K562 (cell line): ENCODE results near the gene CAMK1D. TPM values are rescaled to one million over a fixed set of nuclear protein-coding genes. Genes with fewer than 3 reads are reported as not detected.

ENCODE experiments used
- ATAC-seq: fragments of 200-7000 bp; cut with Tn5 transposase; 3 replicates; pipeline ENCODE4 v1.9.1; 2020; ENCODE audit warnings: moderate library complexity
- BruUV-seq: library from RNA; stranded (reverse); fragments of 400-500 nt; replicated peaks from 2 replicates; lab custom pipeline; 2021; lab: Mats Ljungman, UMichigan
- CTCF ChIA-PET: fragments of 300-600 bp; formaldehyde crosslinking; extraction: SDS; loops from one replicate; lab custom pipeline; 2021; ENCODE audit warnings: low intra/inter-chr PET ratio; lab: Yijun Ruan, JAX
- POLR2A ChIA-PET: fragments of 300-600, 350-650 bp; sonication (Branson Sonifier 250); formaldehyde crosslinking; extraction: SDS; loops from one replicate; lab custom pipeline; 2021; ENCODE audit warnings: antibody characterized with exemption, inconsistent platforms; lab: Yijun Ruan, JAX
- DNase-seq, 4 experiments: peaks; one replicate each; pipeline versions ENCODE4 v3.0.0 to v3.0.0-alpha.2; 2011 to 2018; ENCODE audit warnings: low spot score in 3 of 4, mixed read lengths in 3 of 4; ENCODE audit errors: extremely low read depth in 1 of 4
- FAIRE-seq: peaks from 2 replicates; lab custom pipeline; 2011; peaks lifted over from hg19 to GRCh38; lab: Jason Lieb, UNC
- H2AFZ ChIP-seq: 2 replicates; pipeline ENCODE4 v1.6.0; 2011; ENCODE audit warnings: low read depth, low read length, control low read depth, inconsistent platforms
- H3K27ac ChIP-seq: fragments of 200-600 bp; 3 replicates; pipeline ENCODE4 v1.8.0; 2011; ENCODE audit warnings: low read depth, mild to moderate bottlenecking, control low read depth, inconsistent platforms, low read length, moderate library complexity, mixed read lengths; ENCODE audit errors: extremely low read depth
- H3K27me3 ChIP-seq, 2 experiments: fragments of 300-600 bp in 1 of 2; 2 replicates in 1 of 2; 3 replicates in 1 of 2; pipeline versions ENCODE4 v1.6.0 to v1.8.0; 2011; ENCODE audit warnings: inconsistent platforms in 2 of 2, low read length in 2 of 2, mild to moderate bottlenecking in 1 of 2, mixed read lengths in 1 of 2, moderate library complexity in 1 of 2; ENCODE audit not compliant: control insufficient read depth in 2 of 2, insufficient read depth in 2 of 2
- H3K36me3 ChIP-seq: fragments of 300-600 bp; 3 replicates; pipeline ENCODE4 v1.8.0; 2011; ENCODE audit warnings: mild to moderate bottlenecking, low read length, inconsistent platforms; ENCODE audit not compliant: control insufficient read depth, insufficient read depth
- H3K4me1 ChIP-seq, 2 experiments: fragments of 200-600 bp in 1 of 2; replicated peaks in 1 of 2; 2 replicates in 1 of 2; 3 replicates in 1 of 2; pipeline versions ENCODE4 v1.5.1 to v1.8.0; 2011; ENCODE audit warnings: inconsistent platforms in 2 of 2, low read length in 2 of 2, mild to moderate bottlenecking in 1 of 2, mixed read lengths in 1 of 2, moderate library complexity in 1 of 2; ENCODE audit not compliant: control insufficient read depth in 2 of 2, insufficient read depth in 2 of 2
- H3K4me2 ChIP-seq: 2 replicates; pipeline ENCODE4 v1.6.1; 2011; ENCODE audit warnings: low read length, control low read depth, inconsistent platforms, mixed read lengths; ENCODE audit not compliant: insufficient read depth
- H3K4me3 ChIP-seq: fragments of 200-600 bp; sonication (generic), shearing (Covaris generic); 2 replicates; pipeline ENCODE4 v1.5.1; 2016; ENCODE audit warnings: control low read depth, inconsistent platforms
- H3K79me2 ChIP-seq: fragments of 200-600 bp; 3 replicates; pipeline ENCODE4 v1.8.0; 2011; ENCODE audit warnings: low read length, inconsistent platforms; ENCODE audit not compliant: control insufficient read depth, insufficient read depth
- H3K9ac ChIP-seq, 2 experiments: 2 replicates each; pipeline versions ENCODE4 v1.6.0 to v1.6.1; 2011; ENCODE audit warnings: low read depth in 2 of 2, low read length in 2 of 2, control low read depth in 1 of 2, inconsistent platforms in 1 of 2, mild to moderate bottlenecking in 1 of 2, mixed read lengths in 1 of 2; ENCODE audit not compliant: insufficient read depth in 1 of 2
- H3K9me1 ChIP-seq: one replicate; pipeline ENCODE4 v1.6.0; 2011; ENCODE audit warnings: inconsistent platforms, mild to moderate bottlenecking, low read length, moderate library complexity; ENCODE audit not compliant: control insufficient read depth, insufficient read depth
- H3K9me3 ChIP-seq: replicated peaks from 2 replicates; pipeline ENCODE4 v1.5.1; 2011; ENCODE audit warnings: low read depth, low read length, inconsistent platforms; ENCODE audit not compliant: control insufficient read depth, insufficient read depth
- H4K20me1 ChIP-seq: replicated peaks from 2 replicates; pipeline ENCODE4 v1.6.1; 2011; ENCODE audit warnings: low read length, inconsistent platforms, mixed read lengths; ENCODE audit not compliant: control insufficient read depth, insufficient read depth
- CBX5 ChIP-seq: IDR thresholded peaks from 2 replicates; pipeline ENCODE4 v1.6.1; 2014; ENCODE audit warnings: low read depth, borderline replicate concordance
- CEBPB ChIP-seq: fragments of 450-650 bp; IDR thresholded peaks from 2 replicates; pipeline ENCODE4 v1.6.1; 2016; ENCODE audit warnings: missing genetic modification characterization, missing compliant biosample characterization
- CREB1 ChIP-seq, 2 experiments: sonication (generic) in 1 of 2; formaldehyde crosslinking in 1 of 2; IDR thresholded peaks; 2 replicates each; pipeline versions ENCODE4 v1.6.1 to v1.8.0; 2012 to 2022; ENCODE audit warnings: inconsistent platforms in 1 of 2, mild to moderate bottlenecking in 1 of 2, missing genetic modification reagents in 1 of 2, moderate library complexity in 1 of 2
- EWSR1 ChIP-seq: fragments of 450-650 bp; IDR thresholded peaks from 2 replicates; pipeline ENCODE4 v1.6.1; 2018; ENCODE audit warnings: borderline replicate concordance, mild to moderate bottlenecking, low read depth, moderate library complexity; ENCODE audit not compliant: partially characterized antibody
- MCM2 ChIP-seq: fragments of 450-650 bp; IDR thresholded peaks from 2 replicates; pipeline ENCODE4 v1.6.1; 2017; ENCODE audit warnings: low read depth, mild to moderate bottlenecking
- MCM7 ChIP-seq, 2 experiments: fragments of 450-650 bp; IDR thresholded peaks; 2 replicates each; pipeline ENCODE4 v1.6.1; 2016 to 2018
- MYC ChIP-seq, 2 experiments: fragments of 250-450 bp in 1 of 2; sonication (Bioruptor Pico) in 1 of 2; IDR thresholded peaks; 2 replicates each; pipeline versions ENCODE4 v1.5.1 to v1.6.1; 2012 to 2021; ENCODE audit warnings: low read depth in 2 of 2, borderline replicate concordance in 1 of 2, improper control_type of control experiment in 1 of 2, low read length in 1 of 2, mild to moderate bottlenecking in 1 of 2, moderate library complexity in 1 of 2
- RCOR1 ChIP-seq, 2 experiments: IDR thresholded peaks; 2 replicates each; pipeline ENCODE4 v1.6.1; 2012; ENCODE audit warnings: low read depth in 2 of 2, low read length in 2 of 2, borderline replicate concordance in 1 of 2, improper control_type of control experiment in 1 of 2
- ZEB2 ChIP-seq: fragments of 450-650 bp; IDR thresholded peaks from 2 replicates; pipeline ENCODE4 v1.6.1; 2016
- WGBS: fragments of 100-300 bp; shearing (Covaris generic); methylation state at CpG from one replicate; pipeline ENCODE4 v1.1.6; 2016; ENCODE audit warnings: low coverage, mixed read lengths; ENCODE audit not compliant: insufficient coverage; ENCODE audit errors: missing lambda C conversion rate; 5-methylcytosine and 5-hydroxymethylcytosine counted together
- in situ Hi-C: fragments of 300-500 bp; cut with MboI; formaldehyde crosslinking; loops from 4 replicates; pipeline ENCODE4 v1.15.0; 2018; ENCODE audit warnings: inconsistent platforms, mixed read lengths
- intact Hi-C: fragments of 100-400 bp; cut with micrococcal nuclease; formaldehyde crosslinking; loops from 2 replicates; pipeline ENCODE4 v1.14.2; 2022
- polyA plus RNA-seq, 8 experiments: library from polyadenylated mRNA; depleted of rRNA in 4 of 8; stranded (reverse) in 5 of 8; unstranded in 3 of 8; fragments of >200 nt; fragmentation: Nextera tagmentation in 2 of 8; fragmentation: Illumina TruSeq in 1 of 8; extraction: Ambion mirVana in 2 of 8; extraction: Trizol in 1 of 8; gene quantifications; 2 replicates each; pipeline versions ENCODE4 v1.2.1 to v1.2.3, GENCODE V29; 2011 to 2014; ENCODE audit warnings: inconsistent platforms in 1 of 8, missing spikeins in 1 of 8
- total RNA-seq, 7 experiments: library from RNA; depleted of rRNA in 6 of 7; stranded (reverse); fragments of >200 nt in 6 of 7; fragmentation: Illumina TruSeq in 2 of 7; extraction: Trizol in 2 of 7; gene quantifications; 2 replicates each; pipeline versions ENCODE4 v1.2.1 to v1.2.3, GENCODE V29; 2011 to 2021; ENCODE audit warnings: low replicate concordance in 1 of 7
- TF ChIP-seq, protein P1 (sequence below): sonication (generic); formaldehyde crosslinking; IDR thresholded peaks from 2 replicates; pipeline ENCODE4 v1.8.1; 2023; ENCODE audit warnings: mild to moderate bottlenecking, missing genetic modification reagents, moderate library complexity
- TF ChIP-seq, protein P2 (sequence below): fragments of 450-650 bp; IDR thresholded peaks from 2 replicates; pipeline ENCODE4 v1.6.1; 2018; ENCODE audit not compliant: partially characterized antibody
- TF ChIP-seq, protein P3 (sequence below): fragments of 250-450 bp; sonication (Bioruptor Pico); IDR thresholded peaks from 2 replicates; pipeline ENCODE4 v1.8.0; 2022; ENCODE audit warnings: moderate library complexity, mild to moderate bottlenecking, inconsistent platforms
- TF ChIP-seq, protein P4 (sequence below): fragments of 450-650 bp; IDR thresholded peaks from 2 replicates; pipeline ENCODE4 v1.6.1; 2016; ENCODE audit warnings: antibody characterized with exemption

CAMK1D gene
- total and polyA plus RNA-seq, 9 of the 15 experiments (the other 6 are each of a cell fraction or from before 2014, with no cell fraction given), result 0.12 to 0.24 (median 0.20) TPM; not detected in 5

DNA sequence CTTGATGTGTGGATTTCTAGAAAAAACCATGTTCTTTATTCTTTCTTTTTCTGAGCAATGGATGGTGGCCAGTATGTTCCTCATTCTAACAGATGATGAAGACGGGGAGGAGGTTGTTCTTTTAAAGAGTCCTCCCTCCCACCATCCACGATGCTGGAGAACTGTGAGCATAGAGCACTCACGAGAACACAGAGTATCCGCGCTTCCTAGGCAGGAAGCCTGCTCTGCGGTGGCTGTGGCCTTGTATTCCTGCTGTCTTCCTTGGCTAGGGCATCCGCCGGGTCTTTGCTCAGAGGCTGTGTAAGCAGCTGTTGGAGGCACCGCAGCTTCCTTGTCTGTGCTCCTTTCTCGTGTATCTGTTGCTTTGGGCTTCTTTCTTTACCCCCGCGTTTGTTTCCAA is 437.9 kb downstream of the CAMK1D start:
- Histone ChIP-seq H3K9ac (no peak overlapping the region), H3K9me3 (no peaks in the 10 kb centered on the region), H3K27ac (no peak overlapping the region), H3K4me2 (no peak overlapping the region), H2AFZ (no peak overlapping the region), H3K36me3 (no peaks in the 10 kb centered on the region), H3K4me3 (no peak overlapping the region), H3K4me1 (no peaks in the 10 kb centered on the region), H4K20me1 (no peaks in the 10 kb centered on the region), H3K9me1 (no peaks in the 10 kb centered on the region), H3K79me2 (no peaks in the 10 kb centered on the region), H3K27me3 (peaks cover 13 to 31% of the 10 kb centered on the region in 2 experiments; a peak in 4 of 5 replicates)
- POLR2A ChIA-PET, result interaction anchor here (0.6 kb wide), 2 partner anchors 61 to 336 kb away, joined by 3 read pairs; no protein-coding TSS in a partner anchor
- under 1% methylated on average over 11 of the region's 12 CpGs for WGBS
- BruUV-seq, result no TSS peak
- intact Hi-C loops, result loop anchor here (10.0 kb wide), 2 partner anchors 118 to 288 kb away; no protein-coding TSS in a partner anchor
- DNase-seq, result no peak
- FAIRE-seq, result no peak
- ATAC-seq, result no peak
- CTCF ChIA-PET, result no interaction called here
- in situ Hi-C loops, result no loop called here
- TF ChIP-seq MYC (IDR thresholded peaks at IDR 0.05; ENCODE audit: low read depth, low read length), result no peak
- no peak for TF ChIP-seq MYC (CRISPR knock-in tag; IDR thresholded peaks at IDR 0.05; ENCODE audit: borderline replicate concordance, low read depth)
- TF ChIP-seq, protein P1, sequence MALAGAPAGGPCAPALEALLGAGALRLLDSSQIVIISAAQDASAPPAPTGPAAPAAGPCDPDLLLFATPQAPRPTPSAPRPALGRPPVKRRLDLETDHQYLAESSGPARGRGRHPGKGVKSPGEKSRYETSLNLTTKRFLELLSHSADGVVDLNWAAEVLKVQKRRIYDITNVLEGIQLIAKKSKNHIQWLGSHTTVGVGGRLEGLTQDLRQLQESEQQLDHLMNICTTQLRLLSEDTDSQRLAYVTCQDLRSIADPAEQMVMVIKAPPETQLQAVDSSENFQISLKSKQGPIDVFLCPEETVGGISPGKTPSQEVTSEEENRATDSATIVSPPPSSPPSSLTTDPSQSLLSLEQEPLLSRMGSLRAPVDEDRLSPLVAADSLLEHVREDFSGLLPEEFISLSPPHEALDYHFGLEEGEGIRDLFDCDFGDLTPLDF (CRISPR knock-in tag), result no peak
- TF ChIP-seq, protein P2, sequence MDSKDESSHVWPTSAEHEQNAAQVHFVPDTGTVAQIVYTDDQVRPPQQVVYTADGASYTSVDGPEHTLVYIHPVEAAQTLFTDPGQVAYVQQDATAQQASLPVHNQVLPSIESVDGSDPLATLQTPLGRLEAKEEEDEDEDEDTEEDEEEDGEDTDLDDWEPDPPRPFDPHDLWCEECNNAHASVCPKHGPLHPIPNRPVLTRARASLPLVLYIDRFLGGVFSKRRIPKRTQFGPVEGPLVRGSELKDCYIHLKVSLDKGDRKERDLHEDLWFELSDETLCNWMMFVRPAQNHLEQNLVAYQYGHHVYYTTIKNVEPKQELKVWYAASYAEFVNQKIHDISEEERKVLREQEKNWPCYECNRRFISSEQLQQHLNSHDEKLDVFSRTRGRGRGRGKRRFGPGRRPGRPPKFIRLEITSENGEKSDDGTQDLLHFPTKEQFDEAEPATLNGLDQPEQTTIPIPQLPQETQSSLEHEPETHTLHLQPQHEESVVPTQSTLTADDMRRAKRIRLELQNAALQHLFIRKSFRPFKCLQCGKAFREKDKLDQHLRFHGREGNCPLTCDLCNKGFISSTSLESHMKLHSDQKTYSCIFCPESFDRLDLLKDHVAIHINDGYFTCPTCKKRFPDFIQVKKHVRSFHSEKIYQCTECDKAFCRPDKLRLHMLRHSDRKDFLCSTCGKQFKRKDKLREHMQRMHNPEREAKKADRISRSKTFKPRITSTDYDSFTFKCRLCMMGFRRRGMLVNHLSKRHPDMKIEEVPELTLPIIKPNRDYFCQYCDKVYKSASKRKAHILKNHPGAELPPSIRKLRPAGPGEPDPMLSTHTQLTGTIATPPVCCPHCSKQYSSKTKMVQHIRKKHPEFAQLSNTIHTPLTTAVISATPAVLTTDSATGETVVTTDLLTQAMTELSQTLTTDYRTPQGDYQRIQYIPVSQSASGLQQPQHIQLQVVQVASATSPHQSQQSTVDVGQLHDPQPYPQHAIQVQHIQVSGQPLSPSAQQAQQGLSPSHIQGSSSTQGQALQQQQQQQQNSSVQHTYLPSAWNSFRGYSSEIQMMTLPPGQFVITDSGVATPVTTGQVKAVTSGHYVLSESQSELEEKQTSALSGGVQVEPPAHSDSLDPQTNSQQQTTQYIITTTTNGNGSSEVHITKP, result no peak
- TF ChIP-seq EWSR1, result no peak
- TF ChIP-seq CBX5, result no peak
- no peak for TF ChIP-seq CREB1 (IDR thresholded peaks at IDR 0.05)
- no peak for TF ChIP-seq CREB1 (CRISPR knock-in tag; IDR thresholded peaks at IDR 0.05)
- TF ChIP-seq ZEB2, result no peak
- TF ChIP-seq MCM7 (IDR thresholded peaks at IDR 0.05), result no peak
- TF ChIP-seq, protein P3, sequence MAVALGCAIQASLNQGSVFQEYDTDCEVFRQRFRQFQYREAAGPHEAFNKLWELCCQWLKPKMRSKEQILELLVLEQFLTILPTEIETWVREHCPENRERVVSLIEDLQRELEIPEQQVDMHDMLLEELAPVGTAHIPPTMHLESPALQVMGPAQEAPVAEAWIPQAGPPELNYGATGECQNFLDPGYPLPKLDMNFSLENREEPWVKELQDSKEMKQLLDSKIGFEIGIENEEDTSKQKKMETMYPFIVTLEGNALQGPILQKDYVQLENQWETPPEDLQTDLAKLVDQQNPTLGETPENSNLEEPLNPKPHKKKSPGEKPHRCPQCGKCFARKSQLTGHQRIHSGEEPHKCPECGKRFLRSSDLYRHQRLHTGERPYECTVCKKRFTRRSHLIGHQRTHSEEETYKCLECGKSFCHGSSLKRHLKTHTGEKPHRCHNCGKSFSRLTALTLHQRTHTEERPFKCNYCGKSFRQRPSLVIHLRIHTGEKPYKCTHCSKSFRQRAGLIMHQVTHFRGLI, result no peak
- TF ChIP-seq RCOR1 (IDR thresholded peaks at IDR 0.05; ENCODE audit: borderline replicate concordance in 1 of 2, low read depth in 2 of 2, low read length in 2 of 2), result no peak
- TF ChIP-seq MCM2, result no peak
- TF ChIP-seq, protein P4, sequence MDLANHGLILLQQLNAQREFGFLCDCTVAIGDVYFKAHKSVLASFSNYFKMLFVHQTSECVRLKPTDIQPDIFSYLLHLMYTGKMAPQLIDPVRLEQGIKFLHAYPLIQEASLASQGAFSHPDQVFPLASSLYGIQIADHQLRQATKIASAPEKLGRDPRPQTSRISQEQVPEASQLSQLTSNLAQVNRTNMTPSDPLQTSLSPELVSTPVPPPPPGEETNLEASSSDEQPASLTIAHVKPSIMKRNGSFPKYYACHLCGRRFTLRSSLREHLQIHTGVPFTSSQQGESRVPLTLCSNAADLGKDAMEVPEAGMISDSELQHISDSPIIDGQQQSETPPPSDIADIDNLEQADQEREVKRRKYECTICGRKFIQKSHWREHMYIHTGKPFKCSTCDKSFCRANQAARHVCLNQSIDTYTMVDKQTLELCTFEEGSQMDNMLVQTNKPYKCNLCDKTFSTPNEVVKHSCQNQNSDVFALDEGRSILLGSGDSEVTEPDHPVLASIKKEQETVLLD, result no peak
- TF ChIP-seq CEBPB (tag), result no peak
